ENCODE measurements around the gene ASXL1.

Gene ASXL1

DNA sequence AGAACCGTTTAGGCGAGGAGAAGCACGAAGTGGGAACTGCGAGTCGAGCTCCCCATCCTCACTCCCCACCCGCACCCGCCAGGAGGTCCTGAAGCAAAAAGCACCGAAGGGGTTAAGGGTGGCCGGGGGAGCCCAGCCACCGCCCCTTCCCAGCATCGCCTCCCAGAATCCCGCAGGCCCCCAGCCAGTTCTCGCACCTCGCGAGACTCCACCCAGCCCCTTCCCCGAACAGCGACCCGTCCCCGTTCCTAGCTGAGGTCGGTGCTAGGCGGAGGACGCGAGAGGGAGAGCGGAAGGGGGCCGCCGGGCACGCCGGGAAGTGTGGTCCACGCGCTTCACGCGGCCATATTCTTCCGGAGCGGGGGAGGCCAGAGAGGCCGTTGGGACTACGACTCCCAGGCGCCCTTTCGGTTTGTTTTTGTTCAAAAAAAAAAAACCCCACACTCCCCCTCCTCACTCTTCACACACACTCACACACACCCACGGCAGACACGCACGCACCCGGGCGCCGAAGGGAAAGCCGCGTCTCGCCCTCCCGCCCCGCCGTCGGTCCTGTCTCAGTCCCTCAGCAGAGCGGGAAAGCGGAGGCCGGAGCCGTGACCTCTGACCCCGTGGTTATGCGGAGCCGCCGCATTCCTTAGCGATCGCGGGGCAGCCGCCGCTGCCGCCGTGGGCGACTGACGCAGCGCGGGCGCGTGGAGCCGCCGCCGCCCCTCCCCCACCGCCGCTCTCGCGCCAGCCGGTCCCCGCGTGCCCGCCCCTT, at the start of gene ASXL1:
ASXL1 (plus strand) TSS at position 463 of the 763 bp plus-strand sequence. CDS start 445 bp downstream, outside the sequence.
- peak; percentile 91 for DNase-seq (ENCODE audit: extremely low read depth, low read depth)
- TF ChIP-seq, protein P1, sequence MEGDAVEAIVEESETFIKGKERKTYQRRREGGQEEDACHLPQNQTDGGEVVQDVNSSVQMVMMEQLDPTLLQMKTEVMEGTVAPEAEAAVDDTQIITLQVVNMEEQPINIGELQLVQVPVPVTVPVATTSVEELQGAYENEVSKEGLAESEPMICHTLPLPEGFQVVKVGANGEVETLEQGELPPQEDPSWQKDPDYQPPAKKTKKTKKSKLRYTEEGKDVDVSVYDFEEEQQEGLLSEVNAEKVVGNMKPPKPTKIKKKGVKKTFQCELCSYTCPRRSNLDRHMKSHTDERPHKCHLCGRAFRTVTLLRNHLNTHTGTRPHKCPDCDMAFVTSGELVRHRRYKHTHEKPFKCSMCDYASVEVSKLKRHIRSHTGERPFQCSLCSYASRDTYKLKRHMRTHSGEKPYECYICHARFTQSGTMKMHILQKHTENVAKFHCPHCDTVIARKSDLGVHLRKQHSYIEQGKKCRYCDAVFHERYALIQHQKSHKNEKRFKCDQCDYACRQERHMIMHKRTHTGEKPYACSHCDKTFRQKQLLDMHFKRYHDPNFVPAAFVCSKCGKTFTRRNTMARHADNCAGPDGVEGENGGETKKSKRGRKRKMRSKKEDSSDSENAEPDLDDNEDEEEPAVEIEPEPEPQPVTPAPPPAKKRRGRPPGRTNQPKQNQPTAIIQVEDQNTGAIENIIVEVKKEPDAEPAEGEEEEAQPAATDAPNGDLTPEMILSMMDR (IDR thresholded peaks at IDR 0.05; ENCODE audit: low read depth, low read length) = no peak

DNA sequence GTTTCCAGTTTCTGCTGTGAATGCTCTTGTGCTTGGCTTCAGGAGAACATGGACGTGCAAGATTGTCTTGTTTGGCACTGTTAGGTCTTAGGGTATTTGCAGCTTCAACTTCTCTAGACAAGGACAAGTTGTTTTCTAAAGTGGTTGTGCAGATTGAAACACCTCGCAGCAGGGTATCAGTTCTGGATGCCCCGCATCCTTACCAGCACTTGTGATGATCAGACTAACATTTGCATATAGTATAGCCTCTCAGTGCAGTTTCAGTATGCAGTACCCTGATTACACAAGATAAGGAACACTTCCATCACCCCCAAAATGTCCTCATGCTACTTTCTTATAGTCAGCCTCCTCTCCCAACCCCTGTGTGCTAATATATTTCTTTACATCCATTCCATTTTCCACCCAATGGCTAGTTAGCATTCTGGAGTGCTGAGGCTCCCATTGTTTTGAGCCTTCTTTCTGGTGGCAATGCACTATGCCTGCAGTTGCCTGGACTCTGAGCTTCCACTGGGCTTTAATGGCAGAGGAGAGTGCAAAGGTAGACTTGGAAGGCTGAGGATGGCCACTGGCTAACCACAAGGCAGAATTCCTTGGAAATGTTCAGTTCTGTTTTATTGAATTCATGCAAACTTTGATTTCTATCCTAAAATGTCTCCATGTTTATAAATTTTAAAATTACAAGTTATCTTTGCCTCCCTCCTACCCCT, 45.3 kb upstream of the ASXL1 start:
- TF ChIP-seq, protein P1 (IDR thresholded peaks at IDR 0.05; ENCODE audit: low read depth, low read length) = no peak

DNA sequence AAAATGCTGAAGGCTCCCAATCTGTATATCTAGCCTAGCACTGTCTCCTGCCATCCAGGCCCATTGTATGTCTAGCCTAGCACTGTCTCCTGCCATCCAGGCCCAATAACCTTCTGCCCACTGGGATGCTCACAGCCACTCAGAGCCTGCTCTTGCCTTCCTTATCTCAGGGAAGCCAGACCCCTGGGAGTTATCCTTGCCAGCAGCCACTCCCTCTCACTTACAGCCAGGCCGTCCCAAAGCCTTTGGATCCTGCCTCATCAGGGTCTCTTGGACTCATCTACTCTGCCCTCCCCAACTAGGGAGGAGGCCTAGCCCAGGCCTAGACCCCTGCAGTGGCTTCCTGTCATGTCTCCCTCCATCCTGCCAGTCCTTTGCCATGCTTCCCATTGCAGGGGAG, 43.4 kb upstream of the ASXL1 start:
- TF ChIP-seq, protein P1 (IDR thresholded peaks at IDR 0.05; ENCODE audit: low read depth, low read length) = no peak
- no peak for DNase-seq (ENCODE audit: extremely low read depth, low read depth)

More for the DNA sequence above, 45.3 kb upstream of the ASXL1 start:
- DNase-seq (ENCODE audit: extremely low read depth, low read depth) = no peak

DNA sequence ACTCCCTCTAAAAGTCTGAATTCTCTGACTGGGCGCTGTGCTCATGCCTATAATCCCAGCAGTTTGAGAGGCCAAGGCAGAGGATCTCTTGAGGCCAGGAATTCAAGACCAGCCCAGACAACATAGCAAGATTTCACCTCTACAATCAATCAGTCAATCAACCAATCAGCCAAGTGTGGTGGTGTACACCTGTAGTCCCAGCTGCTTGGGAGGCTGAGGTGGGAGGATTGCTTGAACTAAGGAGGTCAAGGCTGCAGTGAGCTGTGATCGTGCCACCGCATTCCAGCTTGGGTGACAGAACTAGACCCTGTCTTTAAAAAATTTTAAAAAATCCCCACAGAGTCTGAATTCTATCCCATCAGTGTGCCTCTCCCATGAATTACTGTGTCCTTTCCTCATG, 42.7 kb upstream of the ASXL1 start:
- TF ChIP-seq, protein P1 (IDR thresholded peaks at IDR 0.05; ENCODE audit: low read depth, low read length) = no peak
- no peak for DNase-seq (ENCODE audit: extremely low read depth, low read depth)

DNA sequence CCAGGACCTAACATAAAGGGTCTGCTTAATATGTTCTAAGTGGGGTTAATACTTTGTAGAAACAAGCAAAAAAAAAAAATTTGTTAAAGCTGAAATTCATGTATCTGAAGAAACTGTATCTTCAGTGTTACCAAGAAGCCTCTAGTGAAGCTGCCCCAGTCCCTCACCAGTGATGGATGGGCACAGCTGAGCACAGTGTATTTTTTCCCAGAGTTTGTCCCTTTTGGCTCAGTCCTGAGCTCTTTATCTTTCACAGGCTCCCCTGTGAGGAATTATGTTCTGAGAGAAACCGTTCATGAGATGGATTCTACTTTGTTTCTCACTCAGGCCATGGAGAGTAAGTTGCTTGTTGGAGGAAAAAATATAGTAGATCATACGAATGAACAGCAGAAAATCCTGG, 42.2 kb upstream of the ASXL1 start:
- TF ChIP-seq, protein P1 (IDR thresholded peaks at IDR 0.05; ENCODE audit: low read depth, low read length) = no peak
- no peak for DNase-seq (ENCODE audit: extremely low read depth, low read depth)

DNA sequence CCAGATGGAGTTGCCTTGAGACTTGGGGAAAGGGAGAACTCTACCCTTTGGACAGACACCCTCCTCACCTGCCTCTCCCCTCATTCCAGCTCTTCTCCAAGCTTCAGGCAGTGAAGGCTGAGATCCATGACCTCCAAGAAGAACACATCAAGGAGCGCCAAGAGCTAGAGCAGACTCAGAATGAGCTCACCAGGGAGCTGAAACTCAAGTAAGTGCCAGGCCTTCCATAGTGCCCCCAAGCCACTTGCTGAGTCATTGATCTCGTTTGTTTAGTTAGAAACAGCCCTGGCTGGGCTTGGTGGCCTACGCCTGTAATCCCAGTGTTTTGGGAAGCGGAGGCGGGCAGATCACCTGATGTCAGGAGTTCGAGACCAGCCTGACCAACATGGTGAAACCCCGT, 41.5 kb upstream of the ASXL1 start:
- TF ChIP-seq, protein P1 (IDR thresholded peaks at IDR 0.05; ENCODE audit: low read depth, low read length) = no peak
- no peak for DNase-seq (ENCODE audit: extremely low read depth, low read depth)

DNA sequence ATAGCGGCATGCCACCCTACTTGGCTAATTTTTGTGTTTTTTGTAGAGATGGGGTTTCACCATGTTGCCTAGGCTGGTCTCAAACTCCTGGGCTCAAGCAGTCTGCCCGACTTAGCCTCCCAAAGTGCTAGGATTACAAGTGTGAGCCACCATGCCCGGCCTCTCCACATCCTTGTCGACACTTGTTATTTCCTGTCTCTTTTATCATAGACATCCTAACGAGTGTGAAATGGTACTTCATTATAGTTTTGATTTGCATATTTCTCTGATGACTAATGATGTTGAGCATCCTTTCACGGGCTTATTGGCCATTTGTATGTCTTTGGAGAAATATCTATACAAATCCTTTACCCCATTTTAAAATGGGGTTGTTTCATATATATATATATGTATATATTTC, 39.0 kb upstream of the ASXL1 start:
- TF ChIP-seq, protein P1 (IDR thresholded peaks at IDR 0.05; ENCODE audit: low read depth, low read length) = no peak
- no peak for DNase-seq (ENCODE audit: extremely low read depth, low read depth)

Measured in AG09319 (cell line).